ENCODE data around the gene RPL29. TPM values are rescaled to one million over a fixed set of nuclear protein-coding genes. Genes with fewer than 3 reads are reported as not detected.

RPL29 gene
- total RNA-seq, 1 experiment from 2014 or later: 696 TPM

DNA sequence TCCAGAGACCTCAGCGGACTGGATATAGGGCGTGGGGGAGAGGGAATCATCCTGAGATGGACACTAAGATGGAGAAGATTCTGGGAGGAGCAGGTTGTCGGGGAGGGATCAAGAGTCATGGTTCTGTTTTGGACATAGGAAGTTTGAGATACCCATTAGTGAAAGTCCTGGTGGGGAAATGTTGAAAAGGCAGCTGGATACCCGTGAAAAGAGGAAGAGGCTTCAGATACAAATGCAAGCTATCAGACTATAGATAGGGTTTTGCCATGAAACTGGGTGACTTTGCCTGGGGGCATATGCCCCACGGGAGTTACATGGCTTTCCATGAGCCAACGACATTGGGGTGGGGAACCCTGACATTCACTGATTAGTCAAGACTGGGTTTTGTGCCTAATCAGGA lies 41.6 kb downstream of the RPL29 start:
- ATAC-seq: no peak
- Histone ChIP-seq H3K4me1 (ENCODE audit: control insufficient read depth, insufficient read depth, low read length) (no peaks in the 10 kb centered on the region), H3K27me3 (ENCODE audit: control insufficient read depth, insufficient read depth, low read length) (no peaks in the 10 kb centered on the region), H3K27ac (ENCODE audit: low read length) (no peak overlapping the region), H3K9me3 (ENCODE audit: control insufficient read depth, insufficient read depth, low read depth, low read length) (no peaks in the 10 kb centered on the region), H3K4me3 (ENCODE audit: low read depth in 2 of 2, low read length in 2 of 2) (no peak overlapping the region), H3K36me3 (ENCODE audit: control insufficient read depth, insufficient read depth, low read length) (no peaks in the 10 kb centered on the region)
- ChIA-PET CTCF (no interaction called here), POLR2A (no interaction called here)
- no peak for TF ChIP-seq CTCF (IDR thresholded peaks at IDR 0.05)
- no peak for TF ChIP-seq SIN3A (IDR thresholded peaks at IDR 0.05; ENCODE audit: borderline replicate concordance, insufficient read depth, low read depth, low read length)
- no peak for TF ChIP-seq POLR2AphosphoS5 (IDR thresholded peaks at IDR 0.05; ENCODE audit: low read depth, low read length)
- TF ChIP-seq, protein P1, sequence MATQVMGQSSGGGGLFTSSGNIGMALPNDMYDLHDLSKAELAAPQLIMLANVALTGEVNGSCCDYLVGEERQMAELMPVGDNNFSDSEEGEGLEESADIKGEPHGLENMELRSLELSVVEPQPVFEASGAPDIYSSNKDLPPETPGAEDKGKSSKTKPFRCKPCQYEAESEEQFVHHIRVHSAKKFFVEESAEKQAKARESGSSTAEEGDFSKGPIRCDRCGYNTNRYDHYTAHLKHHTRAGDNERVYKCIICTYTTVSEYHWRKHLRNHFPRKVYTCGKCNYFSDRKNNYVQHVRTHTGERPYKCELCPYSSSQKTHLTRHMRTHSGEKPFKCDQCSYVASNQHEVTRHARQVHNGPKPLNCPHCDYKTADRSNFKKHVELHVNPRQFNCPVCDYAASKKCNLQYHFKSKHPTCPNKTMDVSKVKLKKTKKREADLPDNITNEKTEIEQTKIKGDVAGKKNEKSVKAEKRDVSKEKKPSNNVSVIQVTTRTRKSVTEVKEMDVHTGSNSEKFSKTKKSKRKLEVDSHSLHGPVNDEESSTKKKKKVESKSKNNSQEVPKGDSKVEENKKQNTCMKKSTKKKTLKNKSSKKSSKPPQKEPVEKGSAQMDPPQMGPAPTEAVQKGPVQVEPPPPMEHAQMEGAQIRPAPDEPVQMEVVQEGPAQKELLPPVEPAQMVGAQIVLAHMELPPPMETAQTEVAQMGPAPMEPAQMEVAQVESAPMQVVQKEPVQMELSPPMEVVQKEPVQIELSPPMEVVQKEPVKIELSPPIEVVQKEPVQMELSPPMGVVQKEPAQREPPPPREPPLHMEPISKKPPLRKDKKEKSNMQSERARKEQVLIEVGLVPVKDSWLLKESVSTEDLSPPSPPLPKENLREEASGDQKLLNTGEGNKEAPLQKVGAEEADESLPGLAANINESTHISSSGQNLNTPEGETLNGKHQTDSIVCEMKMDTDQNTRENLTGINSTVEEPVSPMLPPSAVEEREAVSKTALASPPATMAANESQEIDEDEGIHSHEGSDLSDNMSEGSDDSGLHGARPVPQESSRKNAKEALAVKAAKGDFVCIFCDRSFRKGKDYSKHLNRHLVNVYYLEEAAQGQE (IDR thresholded peaks at IDR 0.05; ENCODE audit: insufficient read depth in 1 of 2, low read depth in 2 of 2, low read length in 1 of 2): no peak
- DNase-seq (ENCODE audit: low read depth, low spot score): no peak
- no TSS peak for BruUV-seq (replicated peaks)
- intact Hi-C loops (cut with micrococcal nuclease; ENCODE audit: unreplicated experiment): no loop called here
- in situ Hi-C loops (cut with HindIII; ENCODE audit: low pct_unique_long_range_greater_than_20kb, low sequenced_read_pairs): no loop called here

- ChIA-PET POLR2A (interaction anchor here (0.5 kb wide), 1 partner anchor 1113 kb away, joined by 3 read pairs; no protein-coding TSS in a partner anchor), CTCF (no interaction called here)
- no peak for DNase-seq (ENCODE audit: low read depth, low spot score)
- in situ Hi-C loops (cut with HindIII; ENCODE audit: low pct_unique_long_range_greater_than_20kb, low sequenced_read_pairs) (no loop called here), intact Hi-C loops (cut with micrococcal nuclease; ENCODE audit: unreplicated experiment) (no loop called here)
- no peak for ATAC-seq
- H3K27me3 ChIP-seq (ENCODE audit: control insufficient read depth, insufficient read depth, low read length): no peaks in the 10 kb centered on the region
- no peak overlapping the region for H3K27ac ChIP-seq (ENCODE audit: low read length)
- H3K4me3 ChIP-seq (ENCODE audit: low read depth in 2 of 2, low read length in 2 of 2): no peak overlapping the region
- no peaks in the 10 kb centered on the region for H3K36me3 ChIP-seq (ENCODE audit: control insufficient read depth, insufficient read depth, low read length)
- no peaks in the 10 kb centered on the region for H3K4me1 ChIP-seq (ENCODE audit: control insufficient read depth, insufficient read depth, low read length)
- no peaks in the 10 kb centered on the region for H3K9me3 ChIP-seq (ENCODE audit: control insufficient read depth, insufficient read depth, low read depth, low read length)
- no peak for TF ChIP-seq POLR2AphosphoS5 (IDR thresholded peaks at IDR 0.05; ENCODE audit: low read depth, low read length)
- TF ChIP-seq SIN3A (IDR thresholded peaks at IDR 0.05; ENCODE audit: borderline replicate concordance, insufficient read depth, low read depth, low read length): no peak
- TF ChIP-seq CTCF (IDR thresholded peaks at IDR 0.05): no peak
- TF ChIP-seq, protein P1 (IDR thresholded peaks at IDR 0.05; ENCODE audit: insufficient read depth in 1 of 2, low read depth in 2 of 2, low read length in 1 of 2): no peak
- TF ChIP-seq TCF7L2 (IDR thresholded peaks at IDR 0.05; ENCODE audit: low read depth, low read length): no peak
- BruUV-seq (replicated peaks): no TSS peak
Measured at GRCh38 chr3:51953445-51953844, 42.2 kb downstream of the RPL29 start.

Data from Panc1 (cell line).